Panc1 (cell line): ENCODE data around the gene PHTF2.

Experiments
- POLR2AphosphoS5 ChIP-seq: IDR thresholded peaks from 2 replicates; pipeline ENCODE4 v1.6.1; 2012; ENCODE audit warnings: mild to moderate bottlenecking, low read depth, low read length, moderate library complexity
- SIN3A ChIP-seq: IDR thresholded peaks from 2 replicates; pipeline ENCODE4 v1.6.1; 2012; ENCODE audit warnings: low read depth, mild to moderate bottlenecking, low read length, moderate library complexity, borderline replicate concordance; ENCODE audit not compliant: insufficient read depth
- TCF7L2 ChIP-seq: IDR thresholded peaks from 2 replicates; pipeline ENCODE4 v1.6.1; 2011; ENCODE audit warnings: mild to moderate bottlenecking, low read depth, low read length, inconsistent platforms
- TF ChIP-seq, protein P1 (sequence below): fragments of 450-650 bp; IDR thresholded peaks from 2 replicates; pipeline ENCODE4 v1.5.1; 2017; ENCODE audit warnings: mild to moderate bottlenecking
- TF ChIP-seq, protein P2 (sequence below), 2 experiments: IDR thresholded peaks; 2 replicates each; pipeline ENCODE4 v1.6.1; 2011 to 2012; ENCODE audit warnings: low read depth in 2 of 2, control low read depth in 1 of 2, low read length in 1 of 2, mild to moderate bottlenecking in 1 of 2, moderate library complexity in 1 of 2; ENCODE audit not compliant: insufficient read depth in 1 of 2

DNA sequence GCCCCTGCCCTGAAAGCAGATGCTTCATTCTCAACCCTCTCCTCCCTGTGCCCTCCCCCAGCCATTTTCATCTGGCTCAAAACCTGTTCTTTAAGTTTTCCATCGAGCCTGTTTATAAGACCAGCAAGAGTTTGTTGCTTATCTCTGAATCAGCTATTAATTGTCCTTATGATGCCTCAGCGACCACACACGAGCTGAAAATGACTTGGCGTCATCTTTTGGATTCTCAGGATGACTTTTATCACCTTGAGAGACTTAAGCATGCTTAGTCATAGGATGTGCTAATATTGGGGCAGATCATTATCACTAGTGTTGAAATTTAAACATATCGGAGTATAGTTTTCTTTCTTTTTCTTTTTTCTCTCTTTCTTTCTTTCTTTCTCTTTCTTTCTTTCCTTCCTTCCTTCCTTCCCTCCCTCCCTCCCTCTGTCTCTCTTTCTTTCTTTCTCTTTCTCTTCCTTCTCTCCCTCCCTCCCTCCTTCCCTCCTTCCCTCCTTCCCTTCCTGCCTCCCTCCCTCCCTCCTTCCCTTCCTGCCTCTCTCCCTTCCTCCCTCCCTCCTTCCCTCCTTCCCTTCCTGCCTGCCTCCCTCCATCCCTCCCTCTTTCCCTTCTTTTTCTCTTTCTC, 184.5 kb downstream of the PHTF2 start:
- TF ChIP-seq, protein P1, sequence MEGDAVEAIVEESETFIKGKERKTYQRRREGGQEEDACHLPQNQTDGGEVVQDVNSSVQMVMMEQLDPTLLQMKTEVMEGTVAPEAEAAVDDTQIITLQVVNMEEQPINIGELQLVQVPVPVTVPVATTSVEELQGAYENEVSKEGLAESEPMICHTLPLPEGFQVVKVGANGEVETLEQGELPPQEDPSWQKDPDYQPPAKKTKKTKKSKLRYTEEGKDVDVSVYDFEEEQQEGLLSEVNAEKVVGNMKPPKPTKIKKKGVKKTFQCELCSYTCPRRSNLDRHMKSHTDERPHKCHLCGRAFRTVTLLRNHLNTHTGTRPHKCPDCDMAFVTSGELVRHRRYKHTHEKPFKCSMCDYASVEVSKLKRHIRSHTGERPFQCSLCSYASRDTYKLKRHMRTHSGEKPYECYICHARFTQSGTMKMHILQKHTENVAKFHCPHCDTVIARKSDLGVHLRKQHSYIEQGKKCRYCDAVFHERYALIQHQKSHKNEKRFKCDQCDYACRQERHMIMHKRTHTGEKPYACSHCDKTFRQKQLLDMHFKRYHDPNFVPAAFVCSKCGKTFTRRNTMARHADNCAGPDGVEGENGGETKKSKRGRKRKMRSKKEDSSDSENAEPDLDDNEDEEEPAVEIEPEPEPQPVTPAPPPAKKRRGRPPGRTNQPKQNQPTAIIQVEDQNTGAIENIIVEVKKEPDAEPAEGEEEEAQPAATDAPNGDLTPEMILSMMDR = no peak
- no peak for TF ChIP-seq POLR2AphosphoS5
- no peak for TF ChIP-seq SIN3A
- TF ChIP-seq, protein P2, sequence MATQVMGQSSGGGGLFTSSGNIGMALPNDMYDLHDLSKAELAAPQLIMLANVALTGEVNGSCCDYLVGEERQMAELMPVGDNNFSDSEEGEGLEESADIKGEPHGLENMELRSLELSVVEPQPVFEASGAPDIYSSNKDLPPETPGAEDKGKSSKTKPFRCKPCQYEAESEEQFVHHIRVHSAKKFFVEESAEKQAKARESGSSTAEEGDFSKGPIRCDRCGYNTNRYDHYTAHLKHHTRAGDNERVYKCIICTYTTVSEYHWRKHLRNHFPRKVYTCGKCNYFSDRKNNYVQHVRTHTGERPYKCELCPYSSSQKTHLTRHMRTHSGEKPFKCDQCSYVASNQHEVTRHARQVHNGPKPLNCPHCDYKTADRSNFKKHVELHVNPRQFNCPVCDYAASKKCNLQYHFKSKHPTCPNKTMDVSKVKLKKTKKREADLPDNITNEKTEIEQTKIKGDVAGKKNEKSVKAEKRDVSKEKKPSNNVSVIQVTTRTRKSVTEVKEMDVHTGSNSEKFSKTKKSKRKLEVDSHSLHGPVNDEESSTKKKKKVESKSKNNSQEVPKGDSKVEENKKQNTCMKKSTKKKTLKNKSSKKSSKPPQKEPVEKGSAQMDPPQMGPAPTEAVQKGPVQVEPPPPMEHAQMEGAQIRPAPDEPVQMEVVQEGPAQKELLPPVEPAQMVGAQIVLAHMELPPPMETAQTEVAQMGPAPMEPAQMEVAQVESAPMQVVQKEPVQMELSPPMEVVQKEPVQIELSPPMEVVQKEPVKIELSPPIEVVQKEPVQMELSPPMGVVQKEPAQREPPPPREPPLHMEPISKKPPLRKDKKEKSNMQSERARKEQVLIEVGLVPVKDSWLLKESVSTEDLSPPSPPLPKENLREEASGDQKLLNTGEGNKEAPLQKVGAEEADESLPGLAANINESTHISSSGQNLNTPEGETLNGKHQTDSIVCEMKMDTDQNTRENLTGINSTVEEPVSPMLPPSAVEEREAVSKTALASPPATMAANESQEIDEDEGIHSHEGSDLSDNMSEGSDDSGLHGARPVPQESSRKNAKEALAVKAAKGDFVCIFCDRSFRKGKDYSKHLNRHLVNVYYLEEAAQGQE (IDR thresholded peaks at IDR 0.05; ENCODE audit: insufficient read depth in 1 of 2, low read depth in 2 of 2, low read length in 1 of 2) = no peak
- TF ChIP-seq TCF7L2 = no peak
